HepG2 (cell line): Measurements from ENCODE around the gene SMG7. TPM values are rescaled to one million over a fixed set of nuclear protein-coding genes. Genes with fewer than 3 reads are reported as not detected.

Source experiments
- ASH2L ChIP-seq: fragments of 300-600, 200-600 bp; sonication (generic); IDR thresholded peaks from 2 replicates; pipeline ENCODE4 v1.7.0; 2017; ENCODE audit warnings: low read depth, mild to moderate bottlenecking, moderate library complexity, mixed read lengths, low read length; ENCODE audit not compliant: insufficient read length
- BCL3 ChIP-seq: sonication (generic); formaldehyde crosslinking; IDR thresholded peaks from 2 replicates; pipeline ENCODE4 v1.5.1; 2020; ENCODE audit warnings: mild to moderate bottlenecking, missing genetic modification reagents, moderate library complexity
- ETV5 ChIP-seq: IDR thresholded peaks from 2 replicates; pipeline ENCODE4 v1.6.1; 2018; ENCODE audit warnings: missing biosample characterization, missing genetic modification reagents, inconsistent platforms, borderline replicate concordance
- HMGA1 ChIP-seq: sonication (generic); formaldehyde crosslinking; conservative IDR thresholded peaks from 2 replicates; pipeline ENCODE4 v1.4.0; 2020; ENCODE audit warnings: missing genetic modification reagents
- HNRNPK ChIP-seq: fragments of 200-400 bp; formaldehyde crosslinking; IDR thresholded peaks from 2 replicates; pipeline ENCODE4 v1.6.1; 2018; ENCODE audit warnings: low read length, low read depth, moderate library complexity, mild to moderate bottlenecking; ENCODE audit not compliant: poor library complexity, severe bottlenecking
- NFIB ChIP-seq: sonication (generic); formaldehyde crosslinking; IDR thresholded peaks from 2 replicates; pipeline ENCODE4 v1.9.0; 2021; ENCODE audit warnings: missing genetic modification reagents, mild to moderate bottlenecking, borderline replicate concordance
- PLSCR1 ChIP-seq: sonication (generic); formaldehyde crosslinking; IDR thresholded peaks from 2 replicates; pipeline ENCODE4 v1.5.0; 2020; ENCODE audit warnings: missing genetic modification reagents, mild to moderate bottlenecking, borderline replicate concordance
- SALL1 ChIP-seq: sonication (generic); formaldehyde crosslinking; IDR thresholded peaks from 2 replicates; pipeline ENCODE4 v1.8.0; 2022; ENCODE audit warnings: mild to moderate bottlenecking, missing genetic modification reagents
- STAG1 ChIP-seq: sonication (generic); formaldehyde crosslinking; IDR thresholded peaks from 2 replicates; pipeline ENCODE4 v1.4.0; 2020; ENCODE audit warnings: missing genetic modification reagents
- U2AF2 ChIP-seq: fragments of 200-400 bp; formaldehyde crosslinking; IDR thresholded peaks from 2 replicates; pipeline ENCODE4 v1.6.1; 2017; ENCODE audit warnings: low read depth, mild to moderate bottlenecking, low read length
- ZHX2 ChIP-seq, 2 experiments: sonication (generic) in 1 of 2; formaldehyde crosslinking in 1 of 2; IDR thresholded peaks; 2 replicates each; pipeline versions ENCODE4 v1.6.1 to v1.9.0; 2014 to 2022; ENCODE audit warnings: antibody characterized with exemption in 1 of 2, borderline replicate concordance in 1 of 2, inconsistent platforms in 1 of 2, low read depth in 1 of 2, missing genetic modification reagents in 1 of 2
- ZKSCAN1 ChIP-seq: fragments of 150-350 bp; IDR thresholded peaks from 2 replicates; pipeline ENCODE4 v1.6.1; 2014; ENCODE audit warnings: low read length
- ZNF160 ChIP-seq: sonication (generic); formaldehyde crosslinking; IDR thresholded peaks from 2 replicates; pipeline ENCODE4 v1.8.0; 2022; ENCODE audit warnings: mild to moderate bottlenecking, inconsistent platforms, missing genetic modification reagents
- ZNF317 ChIP-seq: sonication (generic); formaldehyde crosslinking; IDR thresholded peaks from 2 replicates; pipeline ENCODE4 v1.5.0; 2020; ENCODE audit warnings: mild to moderate bottlenecking, missing genetic modification reagents
- ZNF460 ChIP-seq: sonication (generic); formaldehyde crosslinking; IDR thresholded peaks from 2 replicates; pipeline ENCODE4 v1.5.1; 2020; ENCODE audit warnings: missing genetic modification reagents, mild to moderate bottlenecking, borderline replicate concordance
- ZNF543 ChIP-seq: sonication (generic); formaldehyde crosslinking; IDR thresholded peaks from 2 replicates; pipeline ENCODE4 v1.4.0; 2020; ENCODE audit warnings: mild to moderate bottlenecking, missing genetic modification reagents
- ZNF589 ChIP-seq: sonication (generic); formaldehyde crosslinking; conservative IDR thresholded peaks from 2 replicates; pipeline ENCODE4 v1.8.0; 2022; ENCODE audit warnings: mild to moderate bottlenecking, moderate library complexity, missing genetic modification reagents
- polyA plus RNA-seq, 8 experiments: library from polyadenylated mRNA; depleted of rRNA in 3 of 8; stranded (reverse) in 7 of 8; unstranded in 1 of 8; fragments of >200 nt; fragmentation: Illumina TruSeq in 4 of 8; extraction: Trizol in 4 of 8; gene quantifications; 2 replicates each; pipeline versions ENCODE4 v1.2.1 to v1.2.3, GENCODE V29; 2011 to 2016; ENCODE audit warnings: low read depth in 4 of 8, missing spikeins in 1 of 8, mixed read lengths in 1 of 8; ENCODE audit not compliant: insufficient read depth in 1 of 8
- total RNA-seq, 5 experiments: library from RNA; depleted of rRNA; stranded (reverse); fragments of >200 nt; fragmentation: Illumina TruSeq; extraction: Trizol; gene quantifications; 2 replicates each; pipeline ENCODE4 v1.2.3, GENCODE V29; 2016; ENCODE audit warnings: low read depth in 1 of 5
- TF ChIP-seq, protein P1 (sequence below): IDR thresholded peaks from 2 replicates; pipeline ENCODE4 v1.6.1; 2016; ENCODE audit warnings: low read depth, borderline replicate concordance

Gene SMG7
- total and polyA plus RNA-seq, 2 of the 13 experiments (the other 11 are each of a cell fraction or from before 2014, with no cell fraction given): 14.9 to 27.9 TPM

DNA sequence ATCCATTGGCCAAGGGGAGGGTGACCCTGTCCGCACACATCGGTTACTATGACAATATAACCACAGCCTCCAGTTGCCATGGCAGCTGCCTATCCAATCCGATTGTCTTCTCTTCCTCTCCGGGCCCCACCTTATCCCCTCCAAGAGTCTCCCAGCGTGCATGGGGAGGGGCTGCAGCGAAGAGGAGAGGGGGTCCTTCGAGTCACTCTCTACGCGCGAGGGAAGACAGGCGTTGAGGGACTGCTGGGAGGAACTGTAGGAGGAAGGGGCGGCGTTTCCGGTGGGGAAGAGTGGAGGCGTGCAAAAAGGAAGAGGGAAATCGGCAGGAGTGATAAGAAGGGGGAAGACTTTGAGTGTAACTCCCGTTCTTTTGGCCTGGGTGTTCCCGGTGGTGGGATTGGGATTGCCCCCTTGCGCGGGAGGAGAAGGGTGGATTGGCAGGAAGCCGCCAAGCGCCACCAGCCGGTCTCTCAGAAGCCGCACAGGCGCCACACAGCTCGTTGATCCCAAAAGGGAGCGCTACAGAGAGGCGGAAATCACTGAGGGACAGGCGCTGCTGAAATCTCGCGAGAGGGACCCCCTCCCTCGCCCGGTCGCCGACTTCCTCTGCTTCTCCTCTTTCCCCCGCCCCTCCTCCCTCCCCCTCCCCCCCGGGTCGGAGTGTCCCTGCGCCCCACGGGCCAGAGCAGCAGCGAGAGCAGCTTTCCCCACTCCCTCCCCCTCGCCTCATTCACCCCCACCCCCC, 384 bp upstream of the SMG7 start (continued):
- TF ChIP-seq PLSCR1 (CRISPR knock-in tag) (no peak), ASH2L (peak; percentile 79), ZNF589 (CRISPR knock-in tag) (0 out of 2 replicates have a peak, but pooled peaks have one; percentile 16), ETV5 (0 out of 2 replicates have a peak, but pooled peaks have one; percentile 12), U2AF2 (0 out of 2 replicates have a peak, but pooled peaks have one; percentile 74), ZNF543 (CRISPR knock-in tag) (peak; percentile 21; the same call in 1 of the 2 replicates), ZKSCAN1 (peak; percentile 45; the same call in 1 of the 2 replicates), STAG1 (CRISPR knock-in tag) (no peak), ZHX2 (IDR thresholded peaks at IDR 0.05; ENCODE audit: low read depth) (peak; percentile 65; the same call in 1 of the 2 replicates), ZHX2 (CRISPR knock-in tag; IDR thresholded peaks at IDR 0.05; ENCODE audit: borderline replicate concordance) (no peak), HMGA1 (no peak), HNRNPK (peak; percentile 73), SALL1 (CRISPR knock-in tag) (peak; percentile 64; the same call in 1 of the 2 replicates), ZNF160 (no peak; the same call in 1 of the 2 replicates), BCL3 (CRISPR knock-in tag) (no peak), ZNF460 (CRISPR knock-in tag) (no peak), NFIB (CRISPR knock-in tag) (no peak), ZNF317 (no peak; the same call in 1 of the 2 replicates)
- TF ChIP-seq, protein P1, sequence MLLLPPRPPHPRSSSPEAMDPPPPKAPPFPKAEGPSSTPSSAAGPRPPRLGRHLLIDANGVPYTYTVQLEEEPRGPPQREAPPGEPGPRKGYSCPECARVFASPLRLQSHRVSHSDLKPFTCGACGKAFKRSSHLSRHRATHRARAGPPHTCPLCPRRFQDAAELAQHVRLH (CRISPR knock-in tag): peak; percentile 49; the same call in 1 of the 2 replicates
